Occipital lobe (tissue), 2 donors: ENCODE results near the gene FAM72A. TPM values are rescaled to one million over a fixed set of nuclear protein-coding genes. Genes with fewer than 3 reads are reported as not detected.
"Not testable (repeated sequence)": the region's sequence is repeated elsewhere in the genome, so short reads cannot be mapped to it uniquely, and the experiment has no call there.

Experiments used
- DNase-seq: peaks from one replicate; lab custom pipeline; 2025; lab: John Stamatoyannopoulos, UW
- total RNA-seq: library from RNA; depleted of rRNA; stranded (reverse); fragments of >200 nt; gene quantifications from one replicate; pipeline ENCODE4 v1.2.3, GENCODE V29; 2014

Gene FAM72A
- total RNA-seq, 1 donor from 2014 or later: 2.3 TPM

GRCh38 chr1:206215600-206216392 lies 13.2 kb upstream of the FAM72A start:
- not testable (repeated sequence) for DNase-seq

GRCh38 chr1:206210802-206211201 lies 8.2 kb upstream of the FAM72A start:
- not testable (repeated sequence) for DNase-seq

- not testable (repeated sequence) for DNase-seq
Observed at GRCh38 chr1:206205569-206205968, 2.9 kb upstream of the FAM72A start.

- not testable (repeated sequence) for DNase-seq
Observed at GRCh38 chr1:206204871-206205270, 2.2 kb upstream of the FAM72A start.

GRCh38 chr1:206204159-206204511 lies 1.5 kb upstream of the FAM72A start:
- DNase-seq: not testable (repeated sequence)

GRCh38 chr1:206203364-206204158 lies 922 bp upstream of the FAM72A start, which contains the start of gene SRGAP2:
SRGAP2 (plus strand) TSS chr1:206203541; CDS start chr1:206205971, 2,430 bp downstream.
- not testable (repeated sequence) for DNase-seq

- not testable (repeated sequence) for DNase-seq
Observed at GRCh38 chr1:206196748-206197424, 5.8 kb downstream of the FAM72A start.

- not testable (repeated sequence) for DNase-seq
Observed at GRCh38 chr1:206195182-206195581, 7.5 kb downstream of the FAM72A start.

GRCh38 chr1:206186826-206187225 lies 15.8 kb downstream of the FAM72A start:
- not testable (repeated sequence) for DNase-seq

- DNase-seq: not testable (repeated sequence)
Observed at GRCh38 chr1:206185778-206186177, 16.9 kb downstream of the FAM72A start.

GRCh38 chr1:206183788-206184187 lies 18.9 kb downstream of the FAM72A start:
- not testable (repeated sequence) for DNase-seq

- not testable (repeated sequence) for DNase-seq
Observed at GRCh38 chr1:206182368-206183317, 20.0 kb downstream of the FAM72A start.

- not testable (repeated sequence) for DNase-seq
Observed at GRCh38 chr1:206179666-206180065, 23.0 kb downstream of the FAM72A start.

GRCh38 chr1:206178061-206178989 lies 24.3 kb downstream of the FAM72A start:
- not testable (repeated sequence) for DNase-seq

- not testable (repeated sequence) for DNase-seq
Observed at GRCh38 chr1:206176114-206176502, 26.5 kb downstream of the FAM72A start.

- not testable (repeated sequence) for DNase-seq
Observed at GRCh38 chr1:206175459-206176113, 27.1 kb downstream of the FAM72A start.

GRCh38 chr1:206174182-206174868 lies 28.3 kb downstream of the FAM72A start:
- DNase-seq: not testable (repeated sequence)

- not testable (repeated sequence) for DNase-seq
Observed at GRCh38 chr1:206173110-206173719, 29.4 kb downstream of the FAM72A start.
